HCT116 (cell line): Measurements from ENCODE around the gene TPRG1L.

Experiments used
- CEBPB ChIP-seq: IDR thresholded peaks from 2 replicates; pipeline ENCODE4 v1.6.1; 2012; ENCODE audit warnings: low read depth
- CTCF ChIP-seq, 3 experiments: fragments of 200-600 bp in 1 of 3; sonication (generic) in 1 of 3; IDR thresholded peaks in 2 of 3; conservative IDR thresholded peaks in 1 of 3; 2 replicates each; pipeline ENCODE4 v1.5.1; 2012 to 2017; ENCODE audit warnings: low read depth in 2 of 3, low read length in 2 of 3, antibody characterized with exemption in 1 of 3, borderline replicate concordance in 1 of 3, control low read depth in 1 of 3, mild to moderate bottlenecking in 1 of 3, mixed read lengths in 1 of 3, mixed run types in 1 of 3, moderate library complexity in 1 of 3; ENCODE audit not compliant: insufficient read depth in 1 of 3
- POLR2A ChIP-seq: IDR thresholded peaks from 2 replicates; pipeline ENCODE4 v1.7.0; 2011; ENCODE audit warnings: borderline replicate concordance; ENCODE audit not compliant: insufficient read depth, insufficient read length; ENCODE audit errors: extremely low read depth
- YY1 ChIP-seq: IDR thresholded peaks from 2 replicates; pipeline ENCODE4 v1.6.1; 2011; ENCODE audit warnings: low read length, low read depth, moderate library complexity, mild to moderate bottlenecking; ENCODE audit not compliant: insufficient replicate concordance; ENCODE audit errors: extremely low read depth
- ZBTB33 ChIP-seq: IDR thresholded peaks from 2 replicates; pipeline ENCODE4 v1.6.1; 2011; ENCODE audit warnings: mild to moderate bottlenecking, low read length, moderate library complexity; ENCODE audit not compliant: insufficient replicate concordance; ENCODE audit errors: extremely low read depth

- TF ChIP-seq CEBPB (no peak), YY1 (no peak), ZBTB33 (no peak), CTCF (IDR thresholded peaks at IDR 0.05 in 2 of 3, conservative IDR thresholded peaks at IDR 0.05 in 1 of 3; ENCODE audit: borderline replicate concordance in 1 of 3, insufficient read depth in 1 of 3, low read depth in 2 of 3, low read length in 2 of 3) (no peak), POLR2A (no peak)
These were observed 52.7 kb downstream of the TPRG1L start for GRCh38 chr1:3677484-3677883.
